Measurements from ENCODE around the gene PIGP.

- TF ChIP-seq CTCF (IDR thresholded peaks at IDR 0.05; ENCODE audit: low read length) (no peak), EZH2 (IDR thresholded peaks at IDR 0.05; ENCODE audit: borderline replicate concordance, low read length) (no peak)
Observed at GRCh38 chr21:37064841-37065240, 8.0 kb downstream of the PIGP start.
